Endometrial microvascular endothelial cells (primary cell): ENCODE measurements around the gene GRIP2. TPM values are rescaled to one million over a fixed set of nuclear protein-coding genes. Genes with fewer than 3 reads are reported as not detected.

ENCODE experiments used
- in situ Hi-C: cut with HindIII; loops from 2 replicates; pipeline ENCODE4 v1.10.0; 2017; ENCODE audit warnings: low sequenced_read_pairs, low pct_unique_long_range_greater_than_20kb; ENCODE audit errors: inconsistent ontology term
- total RNA-seq: library from RNA; depleted of rRNA; stranded (reverse); fragments of >200 nt; gene quantifications from one replicate; pipeline ENCODE4 v1.2.3, GENCODE V29; 2015; ENCODE audit errors: inconsistent ontology term

GRIP2 gene
- total RNA-seq, 1 donor from 2014 or later = 0.28 TPM

- in situ Hi-C loops = no loop called here
Measured at GRCh38 chr3:14563946-14564539, 23.9 kb upstream of the GRIP2 start.

GRCh38 chr3:14562121-14562890 lies 22.2 kb upstream of the GRIP2 start:
- in situ Hi-C loops = no loop called here

GRCh38 chr3:14561051-14561960 lies 21.2 kb upstream of the GRIP2 start:
- in situ Hi-C loops = no loop called here

- in situ Hi-C loops = no loop called here
Measured at GRCh38 chr3:14560110-14560509, 20.0 kb upstream of the GRIP2 start.

GRCh38 chr3:14558029-14558428 lies 17.9 kb upstream of the GRIP2 start:
- in situ Hi-C loops = no loop called here

GRCh38 chr3:14555835-14556234 lies 15.7 kb upstream of the GRIP2 start:
- in situ Hi-C loops = no loop called here

- in situ Hi-C loops = no loop called here
Measured at GRCh38 chr3:14554715-14555114, 14.6 kb upstream of the GRIP2 start.

GRCh38 chr3:14553871-14554270 lies 13.7 kb upstream of the GRIP2 start:
- in situ Hi-C loops = no loop called here

- in situ Hi-C loops = no loop called here
Measured at GRCh38 chr3:14552717-14553116, 12.6 kb upstream of the GRIP2 start.

GRCh38 chr3:14552041-14552648 lies 12.0 kb upstream of the GRIP2 start:
- in situ Hi-C loops = no loop called here

- in situ Hi-C loops = no loop called here
Measured at GRCh38 chr3:14550651-14551611, 10.8 kb upstream of the GRIP2 start.

- in situ Hi-C loops = no loop called here
Measured at GRCh38 chr3:14550181-14550580, 10.0 kb upstream of the GRIP2 start.

GRCh38 chr3:14549256-14549919 lies 9.2 kb upstream of the GRIP2 start:
- in situ Hi-C loops = no loop called here

- in situ Hi-C loops = no loop called here
Measured at GRCh38 chr3:14548321-14548729, 8.2 kb upstream of the GRIP2 start.

GRCh38 chr3:14547693-14548092 lies 7.6 kb upstream of the GRIP2 start:
- in situ Hi-C loops = no loop called here

- in situ Hi-C loops = no loop called here
Measured at GRCh38 chr3:14546041-14546440, 5.9 kb upstream of the GRIP2 start.

GRCh38 chr3:14545251-14545635 lies 5.1 kb upstream of the GRIP2 start:
- in situ Hi-C loops = no loop called here
